Measurements from ENCODE around the gene INO80. TPM values are rescaled to one million over a fixed set of nuclear protein-coding genes. Genes with fewer than 3 reads are reported as not detected.

The INO80 gene
- total RNA-seq, 2 donors from 2014 or later = 14.8 to 17.5 TPM

GRCh38 chr15:40974879-40975278, 141.2 kb downstream of the INO80 start:
- H3K9ac ChIP-seq (ENCODE audit: extremely low read depth, low read length, poor library complexity, severe bottlenecking) = no peak overlapping the region
- Mint-ChIP-seq H3K4me3 (no peak overlapping the region), H3K27me3 (ENCODE audit: insufficient read depth) (no peaks in the 10 kb centered on the region), H3K27ac (no peak overlapping the region), H3K36me3 (ENCODE audit: low read depth) (peaks cover 35% of the 10 kb centered on the region), H3K4me1 (peaks cover 19% of the 10 kb centered on the region), H3K9me3 (no peaks in the 10 kb centered on the region)
- no peak for DNase-seq
- no peak overlapping the region for H3K27ac ChIP-seq (ENCODE audit: low read depth, low read length)
- H3K27me3 ChIP-seq (ENCODE audit: control insufficient read depth, insufficient read depth, low read length, poor library complexity, severe bottlenecking) = no peaks in the 10 kb centered on the region
- H3K4me1 ChIP-seq (ENCODE audit: control insufficient read depth, insufficient read depth, low read length) = no peaks in the 10 kb centered on the region
- no peaks in the 10 kb centered on the region for H3K9me3 ChIP-seq (ENCODE audit: control insufficient read depth, low read length)
- no peak overlapping the region for H3K4me3 ChIP-seq (ENCODE audit: low read length)
- H3K36me3 ChIP-seq (ENCODE audit: control insufficient read depth, insufficient read depth, low read length) = peaks cover 38% of the 10 kb centered on the region
- WGBS, 2 experiments (ENCODE audit: insufficient coverage in 1 of 2, insufficient read length in 1 of 2) = 94% methylated on average over 4 of the region's 4 CpGs; no CpG with 5 or more reads in 1 of the 2 experiments
- TF ChIP-seq, protein P1, sequence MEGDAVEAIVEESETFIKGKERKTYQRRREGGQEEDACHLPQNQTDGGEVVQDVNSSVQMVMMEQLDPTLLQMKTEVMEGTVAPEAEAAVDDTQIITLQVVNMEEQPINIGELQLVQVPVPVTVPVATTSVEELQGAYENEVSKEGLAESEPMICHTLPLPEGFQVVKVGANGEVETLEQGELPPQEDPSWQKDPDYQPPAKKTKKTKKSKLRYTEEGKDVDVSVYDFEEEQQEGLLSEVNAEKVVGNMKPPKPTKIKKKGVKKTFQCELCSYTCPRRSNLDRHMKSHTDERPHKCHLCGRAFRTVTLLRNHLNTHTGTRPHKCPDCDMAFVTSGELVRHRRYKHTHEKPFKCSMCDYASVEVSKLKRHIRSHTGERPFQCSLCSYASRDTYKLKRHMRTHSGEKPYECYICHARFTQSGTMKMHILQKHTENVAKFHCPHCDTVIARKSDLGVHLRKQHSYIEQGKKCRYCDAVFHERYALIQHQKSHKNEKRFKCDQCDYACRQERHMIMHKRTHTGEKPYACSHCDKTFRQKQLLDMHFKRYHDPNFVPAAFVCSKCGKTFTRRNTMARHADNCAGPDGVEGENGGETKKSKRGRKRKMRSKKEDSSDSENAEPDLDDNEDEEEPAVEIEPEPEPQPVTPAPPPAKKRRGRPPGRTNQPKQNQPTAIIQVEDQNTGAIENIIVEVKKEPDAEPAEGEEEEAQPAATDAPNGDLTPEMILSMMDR (conservative IDR thresholded peaks at IDR 0.05) = peak; percentile 42

GRCh38 chr15:40969363-40969762, 146.7 kb downstream of the INO80 start:
- TF ChIP-seq, protein P1 (conservative IDR thresholded peaks at IDR 0.05) = no peak
- Mint-ChIP-seq H3K4me3 (no peak overlapping the region), H3K27me3 (ENCODE audit: insufficient read depth) (no peaks in the 10 kb centered on the region), H3K27ac (peak overlapping the region; percentile 68), H3K36me3 (ENCODE audit: low read depth) (no peaks in the 10 kb centered on the region), H3K9me3 (no peaks in the 10 kb centered on the region), H3K4me1 (peaks cover 38% of the 10 kb centered on the region)
- no peaks in the 10 kb centered on the region for H3K9me3 ChIP-seq (ENCODE audit: control insufficient read depth, low read length)
- H3K27me3 ChIP-seq (ENCODE audit: control insufficient read depth, insufficient read depth, low read length, poor library complexity, severe bottlenecking) = no peaks in the 10 kb centered on the region
- H3K9ac ChIP-seq (ENCODE audit: extremely low read depth, low read length, poor library complexity, severe bottlenecking) = no peak overlapping the region
- no peaks in the 10 kb centered on the region for H3K36me3 ChIP-seq (ENCODE audit: control insufficient read depth, insufficient read depth, low read length)
- no peak overlapping the region for H3K27ac ChIP-seq (ENCODE audit: low read depth, low read length)
- H3K4me1 ChIP-seq (ENCODE audit: control insufficient read depth, insufficient read depth, low read length) = peaks cover 13% of the 10 kb centered on the region
- no peak for DNase-seq
- 96 to 97% methylated on average over 7 to 8 of the region's 8 CpGs for WGBS, 2 experiments (ENCODE audit: insufficient coverage in 1 of 2, insufficient read length in 1 of 2)
- H3K4me3 ChIP-seq (ENCODE audit: low read length) = no peak overlapping the region

DNA sequence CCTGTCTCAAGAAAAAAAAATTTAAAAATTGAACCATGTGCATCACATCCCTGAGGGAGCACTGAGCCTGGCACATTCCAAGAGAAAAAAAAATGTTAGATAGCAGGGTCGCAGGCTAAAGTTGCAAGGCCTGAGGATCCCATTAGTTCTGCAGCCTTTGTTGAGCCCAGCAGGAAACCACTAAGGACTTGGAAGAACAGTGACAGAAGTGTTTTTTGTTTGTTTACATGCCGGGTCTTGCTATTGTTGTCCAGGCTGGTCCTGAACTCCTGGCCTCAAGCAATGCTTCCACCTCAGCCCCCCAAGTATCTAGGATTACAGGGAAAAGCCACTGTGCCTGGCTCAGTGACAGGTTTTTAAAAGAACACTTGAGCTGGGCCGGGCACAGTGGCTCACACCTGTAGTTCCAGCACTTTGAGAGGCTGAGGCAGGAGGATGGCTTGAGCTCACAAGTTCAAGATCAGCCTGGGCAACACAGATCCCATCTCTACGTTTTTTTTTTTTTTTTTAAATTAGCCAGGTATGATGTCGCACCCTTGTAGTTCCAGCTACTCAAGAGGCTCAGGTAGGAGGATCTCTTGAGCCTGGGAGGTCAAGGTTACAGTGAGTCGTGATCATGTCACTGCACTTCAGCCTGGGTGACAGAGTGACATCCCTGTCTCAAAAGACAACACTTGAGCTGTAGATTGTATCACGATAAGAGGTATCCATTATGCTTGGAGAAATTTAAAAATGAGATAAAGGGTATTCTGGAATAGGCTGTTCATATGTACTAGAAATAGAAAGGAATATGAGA, 147.6 kb downstream of the INO80 start:
- no peaks in the 10 kb centered on the region for H3K9me3 Mint-ChIP-seq
- H3K9me3 ChIP-seq (ENCODE audit: control insufficient read depth, low read length) = no peaks in the 10 kb centered on the region
- H3K9ac ChIP-seq (ENCODE audit: extremely low read depth, low read length, poor library complexity, severe bottlenecking) = no peak overlapping the region
- H3K4me3 ChIP-seq (ENCODE audit: low read length) = no peak overlapping the region
- H3K36me3 ChIP-seq (ENCODE audit: control insufficient read depth, insufficient read depth, low read length) = no peaks in the 10 kb centered on the region
- H3K4me3 Mint-ChIP-seq = no peak overlapping the region
- H3K36me3 Mint-ChIP-seq (ENCODE audit: low read depth) = no peaks in the 10 kb centered on the region
- peaks cover 38% of the 10 kb centered on the region for H3K4me1 Mint-ChIP-seq
- no peak overlapping the region for H3K27ac ChIP-seq (ENCODE audit: low read depth, low read length)
- H3K27me3 Mint-ChIP-seq (ENCODE audit: insufficient read depth) = no peaks in the 10 kb centered on the region
- H3K27me3 ChIP-seq (ENCODE audit: control insufficient read depth, insufficient read depth, low read length, poor library complexity, severe bottlenecking) = no peaks in the 10 kb centered on the region
- peak; percentile 79 for DNase-seq
- TF ChIP-seq, protein P1 (conservative IDR thresholded peaks at IDR 0.05) = no peak
- 54 to 59% methylated on average over 7 of the region's 7 CpGs for WGBS, 2 experiments (ENCODE audit: insufficient coverage in 1 of 2, insufficient read length in 1 of 2)
- H3K27ac Mint-ChIP-seq = peak overlapping the region; percentile 86
- peaks cover 13% of the 10 kb centered on the region for H3K4me1 ChIP-seq (ENCODE audit: control insufficient read depth, insufficient read depth, low read length)
